ENCODE measurements around the gene HOXA11.

HOXA11 gene

DNA sequence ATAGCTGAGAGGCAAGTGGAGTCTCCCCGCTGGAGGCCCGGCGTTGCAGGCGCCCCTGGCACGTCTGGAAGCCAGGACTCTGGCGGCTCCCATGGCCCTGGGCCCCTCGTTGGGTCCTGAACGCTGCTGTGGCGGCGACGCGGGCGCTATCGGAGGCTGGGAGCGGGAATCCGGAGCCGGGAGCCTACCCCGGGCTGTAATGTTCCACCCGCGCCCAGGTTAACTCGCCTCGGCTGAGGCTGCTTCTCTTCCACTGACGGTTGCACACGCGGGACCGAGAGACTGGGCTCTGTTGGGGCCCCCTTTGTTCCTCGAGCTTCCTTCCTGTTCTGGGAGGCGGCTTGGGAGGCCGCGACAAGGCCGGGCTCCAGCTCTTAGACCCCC is 40.3 kb downstream of the HOXA11 start:
- peak; percentile 66 for DNase-seq

GRCh38 chr7:27143950-27144780 is 40.9 kb downstream of the HOXA11 start:
- no peak for DNase-seq

DNA sequence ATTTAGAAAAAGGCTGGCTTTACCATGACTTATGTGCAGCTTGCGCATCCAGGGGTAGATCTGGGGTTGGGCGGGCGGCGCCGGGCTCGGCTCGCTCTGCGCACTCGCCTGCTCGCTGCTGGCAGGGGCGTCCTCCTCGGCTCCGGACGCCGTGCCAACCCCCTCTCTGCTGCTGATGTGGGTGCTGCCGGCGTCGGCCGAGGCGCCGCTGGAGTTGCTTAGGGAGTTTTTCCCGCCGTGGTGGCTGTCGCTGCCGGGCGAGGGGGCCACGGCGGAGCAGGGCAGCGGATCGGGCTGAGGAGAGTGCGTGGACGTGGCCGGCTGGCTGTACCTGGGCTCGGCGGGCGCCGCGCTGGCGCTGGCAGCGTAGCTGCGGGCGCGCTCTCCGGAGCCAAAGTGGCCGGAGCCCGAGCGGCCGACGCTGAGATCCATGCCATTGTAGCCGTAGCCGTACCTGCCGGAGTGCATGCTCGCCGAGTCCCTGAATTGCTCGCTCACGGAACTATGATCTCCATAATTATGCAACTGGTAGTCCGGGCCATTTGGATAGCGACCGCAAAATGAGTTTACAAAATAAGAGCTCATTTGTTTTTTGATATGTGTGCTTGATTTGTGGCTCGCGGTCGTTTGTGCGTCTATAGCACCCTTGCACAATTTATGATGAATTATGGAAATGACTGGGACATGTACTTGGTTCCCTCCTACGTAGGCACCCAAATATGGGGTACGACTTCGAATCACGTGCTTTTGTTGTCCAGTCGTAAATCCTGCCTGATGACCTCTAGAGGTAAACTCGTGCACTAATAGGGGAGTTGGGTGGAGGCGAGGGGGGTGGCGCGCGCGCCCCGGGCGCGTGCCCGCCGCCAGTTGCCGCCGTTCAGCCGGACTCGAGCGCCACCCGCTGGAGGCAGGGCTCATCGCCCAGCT is 41.7 kb downstream of the HOXA11 start, which contains the start of gene HOXA5:
HOXA5 (minus strand) TSS at position 659 of the 927 bp plus-strand sequence; CDS start at position 585, 74 bp downstream.
- DNase-seq: peak; percentile 90

- DNase-seq: peak; percentile 50
Measured at GRCh38 chr7:27142580-27143022, 42.4 kb downstream of the HOXA11 start.

- DNase-seq: peak; percentile 61
Measured at GRCh38 chr7:27141923-27142579, 43.0 kb downstream of the HOXA11 start.

DNA sequence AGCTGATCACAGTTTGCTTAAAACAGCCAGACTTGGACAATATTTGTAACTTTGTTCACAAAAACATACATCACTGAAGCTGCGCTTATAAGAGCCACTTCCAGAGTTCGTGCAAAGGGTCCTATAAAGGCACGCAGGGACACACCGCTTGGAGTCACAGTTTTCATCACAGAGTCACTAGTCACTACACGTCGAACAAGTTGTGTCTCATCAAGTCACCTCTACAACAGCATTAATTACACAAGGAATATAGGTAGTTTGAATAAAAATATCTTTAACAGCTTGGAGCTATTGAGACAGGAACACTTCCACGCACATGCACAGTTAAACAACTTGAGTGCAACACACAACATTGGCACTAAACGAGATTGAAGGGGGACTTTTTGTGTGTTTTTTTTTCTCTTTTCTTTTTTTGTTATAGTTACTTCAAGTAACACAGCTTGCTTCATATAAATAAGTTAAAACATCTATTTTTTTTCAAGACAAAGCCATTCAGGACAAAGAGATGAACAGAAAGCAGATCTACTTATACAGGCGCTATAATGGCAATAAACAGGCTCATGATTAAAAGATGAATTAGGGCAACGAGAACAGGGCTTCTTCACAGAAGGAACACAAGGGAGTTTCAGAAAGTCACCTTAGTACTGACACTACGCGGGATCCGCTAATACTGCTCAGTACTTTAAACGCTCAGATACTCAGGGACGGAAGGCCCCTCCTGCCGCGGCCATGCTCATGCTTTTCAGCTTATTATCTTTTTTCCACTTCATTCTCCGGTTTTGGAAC is 43.7 kb downstream of the HOXA11 start:
- peak; percentile 32 for DNase-seq

DNA sequence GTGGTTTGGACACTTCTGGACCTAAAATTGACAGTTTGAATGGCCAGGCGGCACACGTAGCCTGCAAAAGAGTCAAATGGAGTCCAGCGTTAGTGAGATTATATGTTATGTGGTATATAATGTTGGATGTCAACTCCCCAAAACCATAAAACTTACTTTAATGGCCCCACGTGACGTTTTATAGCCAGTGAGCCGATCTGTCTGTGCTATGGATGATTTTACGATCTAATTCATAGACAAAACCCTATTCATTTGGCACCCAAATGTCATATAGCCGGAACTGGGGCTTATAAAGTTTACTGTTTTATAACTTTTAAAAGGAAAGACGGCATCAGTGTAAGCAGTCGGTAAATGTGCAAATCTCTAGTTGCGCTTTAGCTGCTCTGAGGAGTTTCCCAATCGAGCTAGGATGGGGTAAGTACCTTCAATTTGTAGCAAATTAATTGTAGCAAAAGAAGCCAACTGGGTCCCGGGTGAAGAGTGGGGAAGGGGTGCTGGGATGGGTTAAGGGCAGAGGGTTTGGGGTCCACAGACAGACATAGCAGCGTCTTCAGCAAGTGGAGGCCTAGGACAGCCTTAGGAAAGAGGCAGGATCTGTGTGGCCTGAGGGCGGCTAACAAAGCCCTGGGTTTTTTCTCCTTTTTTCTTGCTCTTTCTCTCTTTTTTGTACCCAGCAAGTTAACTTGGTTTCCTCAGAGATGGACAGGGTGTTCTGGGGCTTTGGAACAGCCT is 44.7 kb downstream of the HOXA11 start:
- DNase-seq: peak; percentile 45

DNA sequence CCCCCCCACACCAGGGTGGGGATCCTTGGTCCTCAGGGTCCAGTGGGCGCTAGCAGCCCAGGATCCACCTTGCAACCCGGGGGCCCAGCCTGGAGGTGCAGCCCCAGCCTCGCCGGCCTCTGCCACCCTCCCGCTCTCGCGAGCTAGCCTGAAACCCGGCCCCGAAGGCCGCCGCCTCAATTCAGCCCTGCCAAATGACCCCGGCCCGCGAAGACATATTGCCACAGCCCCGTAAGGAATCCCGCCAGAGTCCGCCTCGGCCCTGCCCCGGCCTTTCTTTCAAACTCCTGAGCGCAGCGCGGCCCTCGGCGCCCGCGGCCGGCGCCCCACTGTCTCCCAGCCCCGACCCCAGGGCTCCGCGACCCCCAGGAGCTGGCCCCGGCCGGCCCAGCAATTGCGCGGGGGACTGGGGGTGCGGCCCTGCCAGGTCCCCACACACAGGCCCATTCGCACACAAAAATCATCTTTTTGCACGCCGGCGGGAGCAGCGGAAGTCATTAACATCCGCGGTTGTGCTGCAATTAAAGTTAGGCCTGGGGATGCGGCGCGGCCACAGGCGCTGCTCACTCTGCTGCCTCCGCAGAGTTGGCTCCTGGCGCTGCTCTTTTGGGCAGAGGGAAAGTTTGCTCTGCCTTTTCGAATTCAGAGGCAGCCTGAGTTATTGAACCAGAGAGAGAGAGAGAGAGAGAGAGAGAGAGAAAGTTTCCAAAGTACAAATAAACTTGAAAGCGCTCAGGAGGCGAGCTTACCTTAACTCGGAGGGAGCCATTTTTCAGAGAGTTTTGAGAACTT is 45.5 kb downstream of the HOXA11 start:
- DNase-seq: peak; percentile 61

- peak; percentile 22 for DNase-seq
Measured at GRCh38 chr7:27138985-27139333, 46.1 kb downstream of the HOXA11 start.

DNA sequence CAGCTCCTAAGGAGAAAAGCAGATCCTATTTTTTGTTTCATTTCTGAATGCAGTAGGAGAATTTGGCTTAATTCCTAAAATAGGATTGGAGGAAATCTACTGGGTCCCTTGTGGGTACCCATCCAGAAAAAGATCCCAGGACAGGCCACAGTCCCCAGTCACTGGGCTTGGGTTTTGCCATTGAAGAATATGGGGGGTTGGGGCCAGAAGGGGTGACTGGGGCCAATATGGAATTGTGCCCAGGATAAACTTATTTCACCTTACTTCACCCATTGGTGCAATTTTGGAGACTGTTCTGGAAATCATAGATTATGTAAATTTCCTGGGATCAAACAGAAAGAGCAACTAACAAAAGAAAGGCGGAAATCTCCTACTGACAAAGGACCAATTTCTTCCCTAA is 46.6 kb downstream of the HOXA11 start:
- peak; percentile 41 for DNase-seq

DNA sequence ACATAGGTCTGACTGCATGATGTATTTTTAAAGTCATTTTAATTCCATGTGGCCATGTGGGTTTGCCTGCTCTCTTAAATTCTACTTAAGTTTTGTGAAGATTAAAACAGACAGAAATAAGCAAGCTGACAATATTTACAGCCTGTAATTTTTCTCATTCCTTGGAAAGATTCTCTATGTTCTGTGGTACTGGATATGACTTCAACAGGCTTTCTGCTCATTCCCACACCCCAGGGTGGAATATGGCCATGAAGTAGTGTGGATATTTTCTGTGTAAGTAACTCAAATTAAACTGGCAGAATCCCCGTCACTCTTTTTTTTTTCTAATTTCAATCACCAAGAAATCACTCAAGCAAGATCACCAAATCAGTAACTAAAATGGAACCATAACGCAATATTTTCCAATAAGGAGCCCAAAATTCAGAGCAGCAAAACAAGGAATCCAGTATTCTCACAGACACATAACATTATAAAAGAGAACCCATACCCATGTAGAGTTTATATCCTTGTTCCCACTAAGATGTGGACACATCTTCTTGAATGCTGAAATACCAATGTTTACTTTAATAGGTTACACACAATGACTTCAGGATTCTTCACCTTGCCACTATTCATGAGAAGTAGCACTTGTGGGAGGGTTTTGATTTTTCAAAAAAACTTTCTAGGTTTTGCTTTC is 47.3 kb downstream of the HOXA11 start:
- DNase-seq: peak; percentile 36

- peak; percentile 52 for DNase-seq
Measured at GRCh38 chr7:27134392-27134791, 50.6 kb downstream of the HOXA11 start.

DNA sequence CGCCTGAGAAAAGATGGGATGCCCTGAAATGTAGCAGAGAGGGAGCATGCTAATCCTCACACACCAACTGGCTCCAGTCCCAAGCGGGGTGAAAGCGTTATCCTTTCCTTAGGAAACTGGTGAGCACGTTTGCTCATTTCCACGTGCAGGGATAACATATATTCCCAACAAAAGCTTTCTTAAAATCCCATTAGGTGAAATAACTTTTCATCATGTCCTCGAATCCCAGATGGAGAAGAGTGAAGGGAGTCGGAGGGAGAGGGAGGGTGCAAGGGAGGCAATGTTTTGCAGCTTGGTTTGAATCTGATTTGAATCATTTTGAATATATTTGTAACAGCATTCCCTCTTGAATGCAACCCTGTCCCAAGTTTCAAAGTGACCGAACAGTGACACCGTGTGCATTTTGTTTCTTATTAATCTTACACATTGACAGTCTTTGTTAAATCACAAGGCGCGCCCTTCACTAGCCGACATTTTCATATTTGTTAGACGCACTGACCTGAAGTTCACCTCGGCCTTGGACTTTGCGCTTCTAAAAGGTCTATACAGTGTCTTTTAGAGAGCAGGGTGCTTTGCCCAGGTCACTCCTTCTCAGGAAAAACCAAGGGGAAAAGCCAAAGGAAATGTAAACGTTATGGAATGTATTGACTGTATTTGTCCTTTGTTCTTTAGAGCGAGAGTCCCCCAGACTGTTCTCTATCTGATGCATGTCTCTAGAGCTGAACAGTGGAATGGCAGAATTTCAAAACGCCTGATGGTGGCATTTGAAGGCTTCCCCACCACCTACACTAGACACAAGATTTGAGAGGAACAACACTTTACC is 51.4 kb downstream of the HOXA11 start:
- peak; percentile 40 for DNase-seq

DNA sequence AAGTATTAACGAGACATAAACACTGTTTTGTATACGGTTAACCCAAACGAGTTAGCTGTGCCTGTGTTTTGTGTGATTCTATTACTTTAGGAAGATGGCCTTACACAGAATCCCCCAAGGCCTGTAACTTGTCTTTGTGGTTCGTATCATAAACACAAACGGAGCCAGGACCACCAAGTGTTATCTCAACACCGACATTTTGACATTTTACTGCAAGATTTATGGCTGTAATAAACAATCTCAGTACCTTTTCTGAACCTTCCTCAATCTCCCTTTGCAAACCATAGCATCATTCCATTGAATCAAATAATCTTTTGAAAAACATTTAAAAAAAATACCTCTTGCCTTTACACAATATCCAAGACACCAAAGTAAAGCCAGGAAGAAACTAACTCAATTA is 52.1 kb downstream of the HOXA11 start:
- no peak for DNase-seq

DNA sequence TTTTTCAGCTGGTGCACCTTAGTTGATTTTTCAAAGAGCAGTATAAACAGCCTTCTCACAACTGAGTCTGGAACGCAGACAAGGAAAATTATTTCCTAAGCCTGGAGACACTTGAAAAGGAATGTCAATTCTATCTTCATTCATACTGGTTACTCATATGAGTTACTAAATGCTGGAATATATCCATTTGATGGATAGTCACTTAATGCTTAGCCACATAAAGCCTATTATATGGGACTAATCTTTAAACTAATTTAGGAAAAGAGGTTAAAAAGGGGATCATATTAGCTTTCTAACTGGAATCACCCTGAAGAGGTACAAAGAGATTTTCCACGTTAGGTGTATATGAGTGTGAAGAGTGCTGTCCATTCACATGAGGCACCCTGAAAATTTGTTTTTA is 52.8 kb downstream of the HOXA11 start:
- DNase-seq: no peak

GRCh38 chr7:27131390-27131819 is 53.6 kb downstream of the HOXA11 start:
- peak; percentile 28 for DNase-seq
